IPS-15b (cell line): ENCODE results near the gene CEP131.

Source experiments
- H3K27me3 ChIP-seq: one replicate; pipeline ENCODE4 v1.6.1; 2013; ENCODE audit warnings: low read length; ENCODE audit not compliant: control insufficient read depth, insufficient read depth
- H3K36me3 ChIP-seq: one replicate; pipeline ENCODE4 v1.6.1; 2013; ENCODE audit warnings: low read length; ENCODE audit not compliant: control insufficient read depth, insufficient read depth
- H3K4me1 ChIP-seq: one replicate; pipeline ENCODE4 v1.6.1; 2013; ENCODE audit warnings: mild to moderate bottlenecking, low read length; ENCODE audit not compliant: control insufficient read depth, insufficient read depth
- H3K4me3 ChIP-seq: one replicate; pipeline ENCODE4 v1.5.1; 2013; ENCODE audit warnings: low read depth, low read length
- H3K9ac ChIP-seq: one replicate; pipeline ENCODE4 v1.6.1; 2013; ENCODE audit warnings: low read depth, mild to moderate bottlenecking, low read length
- H3K9me3 ChIP-seq: one replicate; pipeline ENCODE4 v1.6.1; 2013; ENCODE audit warnings: mild to moderate bottlenecking, low read length; ENCODE audit not compliant: control insufficient read depth, insufficient read depth

The CEP131 gene

DNA sequence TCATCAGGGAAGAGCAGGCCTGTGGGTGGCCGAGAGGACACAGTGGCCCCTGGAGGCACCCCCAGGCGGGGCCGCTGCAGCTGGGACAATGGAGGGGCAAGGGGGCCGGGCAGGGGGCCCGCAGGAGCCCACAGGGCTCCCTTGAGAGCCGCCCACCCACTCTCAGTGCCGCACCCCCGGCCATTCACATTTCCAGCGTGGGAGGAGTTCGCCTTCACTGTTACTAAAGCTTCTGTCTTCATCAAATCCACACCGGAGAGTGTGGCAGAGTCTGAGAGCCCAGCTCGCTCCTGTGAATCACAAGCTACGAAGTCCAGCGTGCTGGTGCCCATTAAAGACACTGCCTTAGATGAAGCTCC is 78.4 kb downstream of the CEP131 start:
- no peak overlapping the region for H3K4me3 ChIP-seq
- no peak overlapping the region for H3K9ac ChIP-seq
- no peaks in the 10 kb centered on the region for H3K27me3 ChIP-seq
- H3K36me3 ChIP-seq: no peaks in the 10 kb centered on the region
- no peaks in the 10 kb centered on the region for H3K9me3 ChIP-seq
- no peaks in the 10 kb centered on the region for H3K4me1 ChIP-seq

- no peak overlapping the region for H3K9ac ChIP-seq
- no peaks in the 10 kb centered on the region for H3K27me3 ChIP-seq
- H3K36me3 ChIP-seq: no peaks in the 10 kb centered on the region
- H3K4me3 ChIP-seq: no peak overlapping the region
- no peaks in the 10 kb centered on the region for H3K9me3 ChIP-seq
- no peaks in the 10 kb centered on the region for H3K4me1 ChIP-seq
Measured at GRCh38 chr17:81143717-81144422, 78.9 kb downstream of the CEP131 start.

DNA sequence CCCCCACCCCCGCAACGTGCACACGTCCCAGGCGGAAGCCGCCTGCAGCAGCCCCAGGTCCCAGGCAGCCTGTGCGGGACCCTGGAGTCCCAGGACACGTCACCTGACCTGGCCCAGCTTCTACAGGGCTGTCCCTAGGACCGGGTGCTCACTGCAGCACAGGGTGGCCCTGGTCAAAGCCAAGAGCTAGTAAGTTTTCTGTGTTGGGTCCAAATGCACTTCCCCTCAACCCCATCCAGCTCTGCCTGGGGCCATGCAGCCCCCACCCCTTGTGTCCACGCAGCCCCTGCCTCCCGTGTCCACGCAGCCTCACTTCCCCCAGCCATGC is 79.6 kb downstream of the CEP131 start:
- H3K4me3 ChIP-seq: no peak overlapping the region
- no peaks in the 10 kb centered on the region for H3K9me3 ChIP-seq
- H3K36me3 ChIP-seq: no peaks in the 10 kb centered on the region
- H3K9ac ChIP-seq: no peak overlapping the region
- no peaks in the 10 kb centered on the region for H3K27me3 ChIP-seq
- H3K4me1 ChIP-seq: no peaks in the 10 kb centered on the region

- H3K27me3 ChIP-seq: no peaks in the 10 kb centered on the region
- no peak overlapping the region for H3K4me3 ChIP-seq
- H3K4me1 ChIP-seq: no peaks in the 10 kb centered on the region
- H3K9me3 ChIP-seq: no peaks in the 10 kb centered on the region
- no peaks in the 10 kb centered on the region for H3K36me3 ChIP-seq
- no peak overlapping the region for H3K9ac ChIP-seq
Measured at GRCh38 chr17:81142301-81143199, 80.2 kb downstream of the CEP131 start.

GRCh38 chr17:81140695-81141094 is 82.1 kb downstream of the CEP131 start:
- Histone ChIP-seq H3K4me3 (no peak overlapping the region), H3K9me3 (no peaks in the 10 kb centered on the region), H3K36me3 (no peaks in the 10 kb centered on the region), H3K4me1 (no peaks in the 10 kb centered on the region), H3K27me3 (no peaks in the 10 kb centered on the region), H3K9ac (no peak overlapping the region)

DNA sequence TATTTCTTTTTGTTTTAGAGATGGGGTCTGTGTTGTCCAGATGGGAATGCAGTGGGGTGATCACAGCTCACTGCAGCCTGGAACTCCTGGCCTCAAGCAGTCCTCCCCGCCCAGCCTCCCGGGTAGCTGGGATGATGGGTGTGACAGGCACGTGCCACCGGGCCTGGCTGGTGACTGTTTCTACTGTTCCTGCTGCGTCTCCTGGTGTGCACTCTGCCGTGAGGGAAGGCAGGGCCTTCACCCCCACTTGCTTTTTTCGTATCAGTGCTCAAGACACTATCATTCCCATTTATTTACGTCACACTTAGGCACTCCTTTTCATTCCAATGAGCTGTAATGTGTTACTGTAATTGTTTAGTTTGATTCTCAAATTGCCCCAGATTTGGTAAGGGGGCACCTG is 82.7 kb downstream of the CEP131 start:
- no peaks in the 10 kb centered on the region for H3K36me3 ChIP-seq
- no peaks in the 10 kb centered on the region for H3K4me1 ChIP-seq
- H3K27me3 ChIP-seq: no peaks in the 10 kb centered on the region
- no peak overlapping the region for H3K9ac ChIP-seq
- H3K9me3 ChIP-seq: no peaks in the 10 kb centered on the region
- H3K4me3 ChIP-seq: no peak overlapping the region
